BJ (cell line): ENCODE measurements around the gene ATP2C1. TPM values are rescaled to one million over a fixed set of nuclear protein-coding genes. Genes with fewer than 3 reads are reported as not detected.

Experiments used
- CTCF ChIA-PET: fragments of 350-600 bp; formaldehyde crosslinking; extraction: SDS; loops from one replicate; lab custom pipeline; 2021; ENCODE audit warnings: antibody characterized with exemption, inconsistent platforms; lab: Yijun Ruan, JAX
- POLR2A ChIA-PET: fragments of 300-600 bp; sonication (Branson Sonifier 250); formaldehyde crosslinking; extraction: SDS; loops from one replicate; lab custom pipeline; 2021; ENCODE audit warnings: antibody characterized with exemption; lab: Charles Lee
- DNase-seq: peaks from one replicate; pipeline ENCODE4 v3.0.0-alpha.2; 2011; ENCODE audit warnings: low read depth
- H3K27me3 ChIP-seq: 2 replicates; pipeline ENCODE4 v1.6.0; 2011; ENCODE audit warnings: low read length; ENCODE audit not compliant: control insufficient read depth, insufficient read depth
- H3K36me3 ChIP-seq: 2 replicates; pipeline ENCODE4 v1.5.1; 2011; ENCODE audit warnings: low read length; ENCODE audit not compliant: control insufficient read depth, insufficient read depth
- H3K4me3 ChIP-seq: 2 replicates; pipeline ENCODE4 v1.5.1; 2011; ENCODE audit warnings: low read depth, mild to moderate bottlenecking, control low read depth, low read length
- CTCF ChIP-seq: IDR thresholded peaks from 2 replicates; pipeline ENCODE4 v1.5.1; 2011; ENCODE audit warnings: low read depth, mild to moderate bottlenecking, control low read depth, inconsistent platforms, low read length, moderate library complexity; ENCODE audit not compliant: insufficient read depth
- polyA plus RNA-seq: library from polyadenylated mRNA; depleted of rRNA; stranded (reverse); fragments of >200 nt; gene quantifications from 2 replicates; pipeline ENCODE4 v1.2.3, GENCODE V29; 2011

The ATP2C1 gene
- polyA plus RNA-seq, 1 experiment: 42.9 TPM

- H3K27me3 ChIP-seq: no peaks in the 10 kb centered on the region
- no peak overlapping the region for H3K4me3 ChIP-seq
- no peaks in the 10 kb centered on the region for H3K36me3 ChIP-seq
- TF ChIP-seq CTCF: no peak
- ChIA-PET CTCF (interaction anchor here (0.8 kb wide), 1 partner anchor 12 kb away, joined by 6 read pairs; no protein-coding TSS in a partner anchor), POLR2A (no interaction called here)
- DNase-seq: no peak
These were observed 35.9 kb downstream of the ATP2C1 start for GRCh38 chr3:130929804-130930203.

GRCh38 chr3:130932979-130933378 lies 39.1 kb downstream of the ATP2C1 start:
- TF ChIP-seq CTCF: no peak
- ChIA-PET CTCF (interaction anchor here (0.7 kb wide), 1 partner anchor 13 kb away, joined by 3 read pairs; no protein-coding TSS in a partner anchor), POLR2A (interaction anchor here (1.0 kb wide), 1 partner anchor 18 kb away, joined by 5 read pairs; no protein-coding TSS in a partner anchor)
- Histone ChIP-seq H3K4me3 (no peak overlapping the region), H3K36me3 (no peaks in the 10 kb centered on the region), H3K27me3 (no peaks in the 10 kb centered on the region)
- DNase-seq: no peak

GRCh38 chr3:130933801-130934345 lies 40.0 kb downstream of the ATP2C1 start:
- no peak overlapping the region for H3K4me3 ChIP-seq
- no peak for TF ChIP-seq CTCF
- no peak for DNase-seq
- CTCF ChIA-PET: interaction anchor here (0.6 to 0.8 kb wide), 3 partner anchors 12 to 75 kb away, joined by 3 read pairs; partner anchors contain the start of gene ATP2C1
- no peaks in the 10 kb centered on the region for H3K27me3 ChIP-seq
- POLR2A ChIA-PET: no interaction called here
- no peaks in the 10 kb centered on the region for H3K36me3 ChIP-seq

- H3K4me3 ChIP-seq: no peak overlapping the region
- ChIA-PET POLR2A (no interaction called here), CTCF (interaction anchor here (0.6 to 0.8 kb wide), 2 partner anchors 41 to 75 kb away, joined by 3 read pairs; partner anchors contain the start of gene ATP2C1)
- no peak for DNase-seq
- TF ChIP-seq CTCF: no peak
- no peaks in the 10 kb centered on the region for H3K36me3 ChIP-seq
- H3K27me3 ChIP-seq: no peaks in the 10 kb centered on the region
These were observed 40.7 kb downstream of the ATP2C1 start for GRCh38 chr3:130934442-130935089.

- no peak for TF ChIP-seq CTCF
- ChIA-PET POLR2A (no interaction called here), CTCF (no interaction called here)
- Histone ChIP-seq H3K27me3 (no peaks in the 10 kb centered on the region), H3K36me3 (no peaks in the 10 kb centered on the region), H3K4me3 (no peak overlapping the region)
- no peak for DNase-seq
These were observed 42.0 kb downstream of the ATP2C1 start for GRCh38 chr3:130935761-130936492.
